ENCODE results near the gene CHERP. TPM values are rescaled to one million over a fixed set of nuclear protein-coding genes. Genes with fewer than 3 reads are reported as not detected.
"Not testable (repeated sequence)": the region's sequence is repeated elsewhere in the genome, so short reads cannot be mapped to it uniquely, and the experiment has no call there.

CHERP gene
- total RNA-seq, 1 donor, result 7.2 TPM

- Histone ChIP-seq H3K4me1 (ENCODE audit: insufficient read depth, low read length) (no peaks in the 10 kb centered on the region), H3K27me3 (ENCODE audit: insufficient read depth, low read length) (no peaks in the 10 kb centered on the region), H3K9me3 (ENCODE audit: low read depth, low read length) (no peaks in the 10 kb centered on the region), H3K4me3 (ENCODE audit: low read length) (no peak overlapping the region)
Measured at GRCh38 chr19:16520074-16520973, 21.9 kb downstream of the CHERP start.

- H3K27me3 ChIP-seq (ENCODE audit: insufficient read depth, low read length), result no peaks in the 10 kb centered on the region
- H3K9me3 ChIP-seq (ENCODE audit: low read depth, low read length), result no peaks in the 10 kb centered on the region
- no peaks in the 10 kb centered on the region for H3K4me1 ChIP-seq (ENCODE audit: insufficient read depth, low read length)
- H3K4me3 ChIP-seq (ENCODE audit: low read length), result no peak overlapping the region
Measured at GRCh38 chr19:16519230-16519687, 23.0 kb downstream of the CHERP start.

GRCh38 chr19:16518483-16519229 is 23.6 kb downstream of the CHERP start:
- Histone ChIP-seq H3K9me3 (ENCODE audit: low read depth, low read length) (no peaks in the 10 kb centered on the region), H3K4me3 (ENCODE audit: low read length) (no peak overlapping the region), H3K4me1 (ENCODE audit: insufficient read depth, low read length) (no peaks in the 10 kb centered on the region), H3K27me3 (ENCODE audit: insufficient read depth, low read length) (no peaks in the 10 kb centered on the region)

GRCh38 chr19:16518061-16518460 is 24.2 kb downstream of the CHERP start:
- Histone ChIP-seq H3K27me3 (ENCODE audit: insufficient read depth, low read length) (no peaks in the 10 kb centered on the region), H3K4me3 (ENCODE audit: low read length) (no peak overlapping the region)

GRCh38 chr19:16516923-16517610 is 25.2 kb downstream of the CHERP start:
- H3K27me3 ChIP-seq (ENCODE audit: insufficient read depth, low read length), result no peaks in the 10 kb centered on the region
- no peaks in the 10 kb centered on the region for H3K4me1 ChIP-seq (ENCODE audit: insufficient read depth, low read length)
- no peaks in the 10 kb centered on the region for H3K9me3 ChIP-seq (ENCODE audit: low read depth, low read length)

More at GRCh38 chr19:16518061-16518460, 24.2 kb downstream of the CHERP start:
- Histone ChIP-seq H3K9me3 (ENCODE audit: low read depth, low read length) (no peaks in the 10 kb centered on the region), H3K4me1 (ENCODE audit: insufficient read depth, low read length) (no peaks in the 10 kb centered on the region)

GRCh38 chr19:16516381-16516780 is 25.9 kb downstream of the CHERP start:
- Histone ChIP-seq H3K4me1 (ENCODE audit: insufficient read depth, low read length) (no peaks in the 10 kb centered on the region), H3K9me3 (ENCODE audit: low read depth, low read length) (no peaks in the 10 kb centered on the region), H3K27me3 (ENCODE audit: insufficient read depth, low read length) (no peaks in the 10 kb centered on the region), H3K4me3 (ENCODE audit: low read length) (no peak overlapping the region)

More at GRCh38 chr19:16516923-16517610, 25.2 kb downstream of the CHERP start:
- H3K4me3 ChIP-seq (ENCODE audit: low read length), result no peak overlapping the region

GRCh38 chr19:16514383-16515019 is 27.7 kb downstream of the CHERP start:
- Histone ChIP-seq H3K9me3 (ENCODE audit: low read depth, low read length) (no peaks in the 10 kb centered on the region), H3K4me3 (ENCODE audit: low read length) (no peak overlapping the region), H3K27me3 (ENCODE audit: insufficient read depth, low read length) (no peaks in the 10 kb centered on the region), H3K4me1 (ENCODE audit: insufficient read depth, low read length) (no peaks in the 10 kb centered on the region)

- H3K4me1 ChIP-seq (ENCODE audit: insufficient read depth, low read length); H3K27me3 ChIP-seq (ENCODE audit: insufficient read depth, low read length); H3K9me3 ChIP-seq (ENCODE audit: low read depth, low read length); H3K4me3 ChIP-seq (ENCODE audit: low read length): not testable (repeated sequence)
Measured at GRCh38 chr19:16512611-16513010, 29.6 kb downstream of the CHERP start.

GRCh38 chr19:16509141-16510061 is 32.8 kb downstream of the CHERP start:
- no peaks in the 10 kb centered on the region for H3K4me1 ChIP-seq (ENCODE audit: insufficient read depth, low read length)
- H3K9me3 ChIP-seq (ENCODE audit: low read depth, low read length), result no peaks in the 10 kb centered on the region
- H3K4me3 ChIP-seq (ENCODE audit: low read length), result no peak overlapping the region
- no peaks in the 10 kb centered on the region for H3K27me3 ChIP-seq (ENCODE audit: insufficient read depth, low read length)

- Histone ChIP-seq H3K4me1 (ENCODE audit: insufficient read depth, low read length) (no peaks in the 10 kb centered on the region), H3K4me3 (ENCODE audit: low read length) (no peak overlapping the region), H3K27me3 (ENCODE audit: insufficient read depth, low read length) (no peaks in the 10 kb centered on the region), H3K9me3 (ENCODE audit: low read depth, low read length) (no peaks in the 10 kb centered on the region)
Measured at GRCh38 chr19:16508546-16508945, 33.7 kb downstream of the CHERP start.

GRCh38 chr19:16506961-16507360 is 35.3 kb downstream of the CHERP start:
- no peak overlapping the region for H3K4me3 ChIP-seq (ENCODE audit: low read length)
- no peaks in the 10 kb centered on the region for H3K4me1 ChIP-seq (ENCODE audit: insufficient read depth, low read length)

GRCh38 chr19:16506161-16506560 is 36.1 kb downstream of the CHERP start:
- not testable (repeated sequence) for H3K4me1 ChIP-seq (ENCODE audit: insufficient read depth, low read length); H3K4me3 ChIP-seq (ENCODE audit: low read length); H3K27me3 ChIP-seq (ENCODE audit: insufficient read depth, low read length); H3K9me3 ChIP-seq (ENCODE audit: low read depth, low read length)

More at GRCh38 chr19:16506961-16507360, 35.3 kb downstream of the CHERP start:
- H3K9me3 ChIP-seq (ENCODE audit: low read depth, low read length), result no peaks in the 10 kb centered on the region
- no peaks in the 10 kb centered on the region for H3K27me3 ChIP-seq (ENCODE audit: insufficient read depth, low read length)

- no peaks in the 10 kb centered on the region for H3K27me3 ChIP-seq (ENCODE audit: insufficient read depth, low read length)
- H3K4me1 ChIP-seq (ENCODE audit: insufficient read depth, low read length), result no peaks in the 10 kb centered on the region
- no peaks in the 10 kb centered on the region for H3K9me3 ChIP-seq (ENCODE audit: low read depth, low read length)
- H3K4me3 ChIP-seq (ENCODE audit: low read length), result no peak overlapping the region
Measured at GRCh38 chr19:16504271-16504670, 38.0 kb downstream of the CHERP start.

GRCh38 chr19:16497837-16498236 is 44.4 kb downstream of the CHERP start:
- Histone ChIP-seq H3K4me3 (ENCODE audit: low read length) (no peak overlapping the region), H3K4me1 (ENCODE audit: insufficient read depth, low read length) (peaks cover 13% of the 10 kb centered on the region), H3K9me3 (ENCODE audit: low read depth, low read length) (no peaks in the 10 kb centered on the region), H3K27me3 (ENCODE audit: insufficient read depth, low read length) (no peaks in the 10 kb centered on the region)

All from mononuclear cell (primary cell).